GM23338 (cell line): ENCODE measurements around the gene ADAMTS13. TPM values are rescaled to one million over a fixed set of nuclear protein-coding genes. Genes with fewer than 3 reads are reported as not detected.
A peak's percentile ranks its signal among the peaks of the same experiment; 100 is the strongest.

Experiments
- ATAC-seq: fragments of 200-7000 bp; cut with Tn5 transposase; 3 replicates; pipeline ENCODE4 v1.9.1; 2020
- DNase-seq: peaks from one replicate; pipeline ENCODE4 v3.0.0-alpha.2; 2015; ENCODE audit warnings: low spot score
- H2AFZ ChIP-seq: fragments of 200-600 bp; sonication (generic); 2 replicates; pipeline ENCODE4 v1.8.0; 2016; ENCODE audit warnings: antibody characterized with exemption, mild to moderate bottlenecking, moderate library complexity
- H3F3A ChIP-seq: fragments of 200-600 bp; sonication (generic); replicated peaks from 2 replicates; pipeline ENCODE4 v1.8.0; 2017; ENCODE audit warnings: antibody characterized with exemption, mixed run types, low read depth
- H3K27ac ChIP-seq: fragments of 200-600 bp; sonication (generic); 2 replicates; pipeline ENCODE4 v1.6.1; 2016; ENCODE audit warnings: low read depth
- H3K27me3 ChIP-seq: fragments of 200-600 bp; sonication (generic); 2 replicates; pipeline ENCODE4 v1.8.0; 2016; ENCODE audit warnings: mild to moderate bottlenecking, mixed run types, moderate library complexity; ENCODE audit not compliant: insufficient read depth
- H3K36me3 ChIP-seq: fragments of 200-600 bp; sonication (generic); 2 replicates; pipeline ENCODE4 v1.8.0; 2016; ENCODE audit warnings: mild to moderate bottlenecking; ENCODE audit not compliant: insufficient read depth
- H3K4me1 ChIP-seq: fragments of 200-600 bp; sonication (generic); 2 replicates; pipeline ENCODE4 v1.8.0; 2016; ENCODE audit warnings: mild to moderate bottlenecking, moderate library complexity; ENCODE audit not compliant: insufficient read depth
- H3K4me2 ChIP-seq: fragments of 200-600 bp; sonication (generic); 2 replicates; pipeline ENCODE4 v1.7.1; 2017; ENCODE audit warnings: mixed run types
- H3K4me3 ChIP-seq: fragments of 200-600 bp; sonication (generic); 2 replicates; pipeline ENCODE4 v1.6.1; 2016; ENCODE audit warnings: mixed run types
- H3K79me2 ChIP-seq: fragments of 200-600 bp; sonication (generic); replicated peaks from 2 replicates; pipeline ENCODE4 v1.8.0; 2017; ENCODE audit warnings: mild to moderate bottlenecking; ENCODE audit not compliant: insufficient read depth
- H3K9me2 ChIP-seq: fragments of 200-600 bp; sonication (generic); 2 replicates; pipeline ENCODE4 v1.8.0; 2017; ENCODE audit not compliant: insufficient read depth
- H4K20me1 ChIP-seq: fragments of 200-600 bp; sonication (generic); replicated peaks from 2 replicates; pipeline ENCODE4 v1.8.0; 2017; ENCODE audit warnings: mild to moderate bottlenecking; ENCODE audit not compliant: insufficient read depth
- H3K27ac Mint-ChIP-seq: 2 replicates; pipeline ENCODE4 v1.8.0; 2020; ENCODE audit warnings: inconsistent platforms, mild to moderate bottlenecking, moderate library complexity, mixed read lengths
- H3K27me3 Mint-ChIP-seq: 3 replicates; pipeline ENCODE4 v1.8.0; 2022; ENCODE audit warnings: low read depth, mild to moderate bottlenecking, moderate library complexity, mixed read lengths, inconsistent platforms; ENCODE audit not compliant: insufficient read depth, poor library complexity
- H3K36me3 Mint-ChIP-seq: 3 replicates; pipeline ENCODE4 v1.8.0; 2021; ENCODE audit warnings: low read depth, mild to moderate bottlenecking, inconsistent platforms, moderate library complexity, mixed read lengths
- H3K4me1 Mint-ChIP-seq: 3 replicates; pipeline ENCODE4 v1.8.0; 2020; ENCODE audit warnings: mild to moderate bottlenecking, inconsistent platforms, mixed read lengths
- H3K4me3 Mint-ChIP-seq: 3 replicates; pipeline ENCODE4 v1.8.0; 2021; ENCODE audit warnings: moderate library complexity, mild to moderate bottlenecking, inconsistent platforms, mixed read lengths
- H3K9me3 Mint-ChIP-seq: 3 replicates; pipeline ENCODE4 v1.8.0; 2020; ENCODE audit warnings: moderate library complexity, mild to moderate bottlenecking, inconsistent platforms, mixed read lengths
- EZH2phosphoT487 ChIP-seq: fragments of 200-600 bp; sonication (generic); IDR thresholded peaks from one replicate; pipeline ENCODE4 v1.8.1; 2018; ENCODE audit warnings: antibody characterized with exemption; ENCODE audit not compliant: unreplicated experiment
- REST ChIP-seq: IDR thresholded peaks from one replicate; pipeline ENCODE4 v1.6.1; 2018; ENCODE audit warnings: antibody characterized with exemption; ENCODE audit not compliant: unreplicated experiment
- polyA plus RNA-seq: library from polyadenylated mRNA; unstranded; fragments of >200 nt; fragmentation: Nextera tagmentation; extraction: Ambion mirVana; gene quantifications from 2 replicates; pipeline ENCODE4 v1.2.1, GENCODE V29; 2016
- total RNA-seq: library from RNA; depleted of rRNA; stranded (reverse); fragments of >200 nt; shearing (Covaris generic); gene quantifications from 2 replicates; pipeline ENCODE4 v1.2.3, GENCODE V29; 2014
- TF ChIP-seq, protein P1 (sequence below): fragments of 250-450 bp; sonication (Bioruptor Pico); IDR thresholded peaks from 2 replicates; pipeline ENCODE4 v1.5.0; 2020; ENCODE audit warnings: mild to moderate bottlenecking, moderate library complexity

The ADAMTS13 gene
- total and polyA plus RNA-seq, 2 experiments from 2014 or later: 6.0 TPM

DNA sequence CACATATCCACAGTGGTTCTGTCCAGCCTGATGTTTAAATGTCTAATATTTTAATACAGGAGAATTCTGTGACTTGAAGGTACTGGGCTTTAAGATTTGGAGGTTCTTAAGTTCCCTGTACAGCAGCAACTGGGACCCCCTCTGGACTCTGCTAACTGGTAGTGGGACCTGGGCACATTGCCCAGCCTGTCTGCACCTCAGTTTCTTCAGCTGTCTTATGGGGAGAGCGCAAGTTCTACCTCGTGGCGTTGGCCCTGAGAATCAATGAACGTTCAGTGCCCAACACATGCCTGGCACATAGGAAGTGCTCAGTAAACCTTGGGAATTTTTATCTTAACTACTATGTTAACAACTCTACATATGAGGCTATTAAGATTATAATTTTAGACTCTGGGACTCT lies 55.3 kb downstream of the ADAMTS13 start:
- DNase-seq: no peak
- Histone ChIP-seq H3K36me3 (peaks cover 3% of the 10 kb centered on the region; the same call in 1 of the 2 replicates), H3K9me2 (no peaks in the 10 kb centered on the region), H3K4me2 (peak overlapping the region; percentile 96), H3K27ac (no peak overlapping the region), H3K79me2 (peaks cover 16% of the 10 kb centered on the region), H3F3A (0 out of 2 replicates have a peak, but pooled peaks cover 2% of the 10 kb centered on the region), H3K27me3 (no peaks in the 10 kb centered on the region), H3K4me1 (peaks cover 8% of the 10 kb centered on the region), H4K20me1 (no peaks in the 10 kb centered on the region; the same call in 1 of the 2 replicates), H2AFZ (no peak overlapping the region), H3K4me3 (peak overlapping the region; percentile 85; the same call in 1 of the 2 replicates)
- no peak for TF ChIP-seq EZH2phosphoT487
- TF ChIP-seq, protein P1, sequence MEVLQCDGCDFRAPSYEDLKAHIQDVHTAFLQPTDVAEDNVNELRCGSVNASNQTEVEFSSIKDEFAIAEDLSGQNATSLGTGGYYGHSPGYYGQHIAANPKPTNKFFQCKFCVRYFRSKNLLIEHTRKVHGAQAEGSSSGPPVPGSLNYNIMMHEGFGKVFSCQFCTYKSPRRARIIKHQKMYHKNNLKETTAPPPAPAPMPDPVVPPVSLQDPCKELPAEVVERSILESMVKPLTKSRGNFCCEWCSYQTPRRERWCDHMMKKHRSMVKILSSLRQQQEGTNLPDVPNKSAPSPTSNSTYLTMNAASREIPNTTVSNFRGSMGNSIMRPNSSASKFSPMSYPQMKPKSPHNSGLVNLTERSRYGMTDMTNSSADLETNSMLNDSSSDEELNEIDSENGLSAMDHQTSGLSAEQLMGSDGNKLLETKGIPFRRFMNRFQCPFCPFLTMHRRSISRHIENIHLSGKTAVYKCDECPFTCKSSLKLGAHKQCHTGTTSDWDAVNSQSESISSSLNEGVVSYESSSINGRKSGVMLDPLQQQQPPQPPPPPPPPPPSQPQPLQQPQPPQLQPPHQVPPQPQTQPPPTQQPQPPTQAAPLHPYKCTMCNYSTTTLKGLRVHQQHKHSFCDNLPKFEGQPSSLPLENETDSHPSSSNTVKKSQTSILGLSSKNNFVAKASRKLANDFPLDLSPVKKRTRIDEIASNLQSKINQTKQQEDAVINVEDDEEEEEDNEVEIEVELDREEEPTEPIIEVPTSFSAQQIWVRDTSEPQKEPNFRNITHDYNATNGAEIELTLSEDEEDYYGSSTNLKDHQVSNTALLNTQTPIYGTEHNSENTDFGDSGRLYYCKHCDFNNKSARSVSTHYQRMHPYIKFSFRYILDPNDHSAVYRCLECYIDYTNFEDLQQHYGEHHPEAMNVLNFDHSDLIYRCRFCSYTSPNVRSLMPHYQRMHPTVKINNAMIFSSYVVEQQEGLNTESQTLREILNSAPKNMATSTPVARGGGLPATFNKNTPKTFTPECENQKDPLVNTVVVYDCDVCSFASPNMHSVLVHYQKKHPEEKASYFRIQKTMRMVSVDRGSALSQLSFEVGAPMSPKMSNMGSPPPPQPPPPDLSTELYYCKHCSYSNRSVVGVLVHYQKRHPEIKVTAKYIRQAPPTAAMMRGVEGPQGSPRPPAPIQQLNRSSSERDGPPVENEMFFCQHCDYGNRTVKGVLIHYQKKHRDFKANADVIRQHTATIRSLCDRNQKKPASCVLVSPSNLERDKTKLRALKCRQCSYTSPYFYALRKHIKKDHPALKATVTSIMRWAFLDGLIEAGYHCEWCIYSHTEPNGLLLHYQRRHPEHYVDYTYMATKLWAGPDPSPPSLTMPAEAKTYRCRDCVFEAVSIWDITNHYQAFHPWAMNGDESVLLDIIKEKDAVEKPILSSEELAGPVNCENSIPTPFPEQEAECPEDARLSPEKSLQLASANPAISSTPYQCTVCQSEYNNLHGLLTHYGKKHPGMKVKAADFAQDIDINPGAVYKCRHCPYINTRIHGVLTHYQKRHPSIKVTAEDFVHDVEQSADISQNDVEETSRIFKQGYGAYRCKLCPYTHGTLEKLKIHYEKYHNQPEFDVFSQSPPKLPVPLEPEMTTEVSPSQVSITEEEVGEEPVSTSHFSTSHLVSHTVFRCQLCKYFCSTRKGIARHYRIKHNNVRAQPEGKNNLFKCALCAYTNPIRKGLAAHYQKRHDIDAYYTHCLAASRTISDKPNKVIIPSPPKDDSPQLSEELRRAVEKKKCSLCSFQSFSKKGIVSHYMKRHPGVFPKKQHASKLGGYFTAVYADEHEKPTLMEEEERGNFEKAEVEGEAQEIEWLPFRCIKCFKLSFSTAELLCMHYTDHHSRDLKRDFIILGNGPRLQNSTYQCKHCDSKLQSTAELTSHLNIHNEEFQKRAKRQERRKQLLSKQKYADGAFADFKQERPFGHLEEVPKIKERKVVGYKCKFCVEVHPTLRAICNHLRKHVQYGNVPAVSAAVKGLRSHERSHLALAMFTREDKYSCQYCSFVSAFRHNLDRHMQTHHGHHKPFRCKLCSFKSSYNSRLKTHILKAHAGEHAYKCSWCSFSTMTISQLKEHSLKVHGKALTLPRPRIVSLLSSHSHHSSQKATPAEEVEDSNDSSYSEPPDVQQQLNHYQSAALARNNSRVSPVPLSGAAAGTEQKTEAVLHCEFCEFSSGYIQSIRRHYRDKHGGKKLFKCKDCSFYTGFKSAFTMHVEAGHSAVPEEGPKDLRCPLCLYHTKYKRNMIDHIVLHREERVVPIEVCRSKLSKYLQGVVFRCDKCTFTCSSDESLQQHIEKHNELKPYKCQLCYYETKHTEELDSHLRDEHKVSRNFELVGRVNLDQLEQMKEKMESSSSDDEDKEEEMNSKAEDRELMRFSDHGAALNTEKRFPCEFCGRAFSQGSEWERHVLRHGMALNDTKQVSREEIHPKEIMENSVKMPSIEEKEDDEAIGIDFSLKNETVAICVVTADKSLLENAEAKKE (CRISPR knock-in tag): no peak
- TF ChIP-seq REST: no peak
- Mint-ChIP-seq H3K27me3 (peaks cover 3% of the 10 kb centered on the region), H3K36me3 (peaks cover 3% of the 10 kb centered on the region; the same call in 2 of the 3 replicates), H3K9me3 (no peaks in the 10 kb centered on the region), H3K4me1 (peaks cover 8% of the 10 kb centered on the region), H3K27ac (no peak overlapping the region), H3K4me3 (peak overlapping the region; percentile 79)
- ATAC-seq: no peak
